Retina (tissue), 1 donor: ENCODE measurements around the gene CTDSPL.
"Not testable (repeated sequence)": the region's sequence is repeated elsewhere in the genome, so short reads cannot be mapped to it uniquely, and the experiment has no call there.

Source experiments
- DNase-seq: peaks from one replicate; pipeline ENCODE4 v3.0.0-alpha.2; 2016

Gene CTDSPL

DNA sequence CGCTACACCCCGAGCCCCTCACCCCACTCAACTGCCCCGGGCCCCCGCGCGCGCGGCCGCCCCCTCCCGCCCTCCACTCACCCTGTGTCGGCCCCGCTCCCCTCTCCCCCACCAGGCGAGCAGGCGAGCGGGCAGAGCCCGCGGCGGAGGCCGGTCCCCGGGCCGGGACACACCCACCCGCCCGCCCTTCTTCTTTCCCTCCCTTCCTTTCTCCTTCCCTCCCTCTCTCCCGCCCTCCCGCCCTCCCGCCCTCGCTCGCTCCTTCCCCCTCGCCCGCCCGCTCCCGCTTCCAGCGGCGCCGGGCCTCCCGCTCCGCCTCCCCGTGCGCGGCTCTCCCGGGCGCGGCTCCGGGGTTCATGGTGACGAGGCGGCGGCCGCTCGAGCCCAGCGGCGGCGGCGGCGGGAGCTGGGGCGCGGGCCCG is at the start of gene CTDSPL:
TSS of gene CTDSPL (plus strand) at position 261 of the 422 bp plus-strand sequence. CDS start 320 bp downstream, outside the sequence.
- DNase-seq: no peak

DNA sequence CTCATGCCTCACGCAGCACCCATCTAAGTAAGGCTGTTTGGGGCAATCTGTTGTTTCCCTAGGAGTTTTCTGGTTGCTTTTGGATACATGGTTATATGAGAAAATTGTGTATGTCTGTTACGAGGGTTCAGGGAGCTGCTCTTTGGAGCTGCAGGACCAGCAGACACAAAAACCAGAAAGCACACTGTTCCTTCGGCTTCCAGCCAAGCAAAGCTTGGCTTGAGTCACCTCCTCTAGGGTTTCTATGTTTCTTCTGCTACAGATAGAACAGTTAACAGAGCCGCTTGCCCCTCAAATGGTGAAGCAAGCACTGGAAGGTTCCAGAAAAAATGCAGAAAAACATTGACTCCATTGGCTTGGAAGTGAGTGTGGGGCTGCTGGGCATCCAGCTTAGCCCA is 49.2 kb upstream of the CTDSPL start:
- no peak for DNase-seq

DNA sequence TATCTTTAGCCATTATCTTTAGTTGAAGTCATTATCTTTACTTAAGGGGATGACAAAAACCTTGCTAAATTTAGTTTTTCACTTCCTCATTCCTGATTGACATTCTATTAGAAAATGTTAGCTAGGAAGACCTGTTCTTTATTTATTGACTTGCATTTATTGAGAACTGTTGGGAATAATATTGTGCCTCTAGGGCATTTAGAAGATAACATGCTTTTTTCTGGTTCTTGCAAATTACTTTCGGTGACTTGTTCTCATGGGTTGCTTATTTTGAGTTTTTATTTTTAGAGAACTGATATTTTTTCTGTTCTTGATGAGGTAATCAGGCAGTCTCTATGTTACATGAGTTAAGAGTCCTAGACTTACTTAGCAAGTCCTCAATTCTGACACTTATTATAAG is 48.3 kb upstream of the CTDSPL start:
- no peak for DNase-seq

GRCh38 chr3:37814547-37814946 is 47.1 kb upstream of the CTDSPL start:
- DNase-seq: no peak

GRCh38 chr3:37815156-37815555 is 46.5 kb upstream of the CTDSPL start:
- not testable (repeated sequence) for DNase-seq

DNA sequence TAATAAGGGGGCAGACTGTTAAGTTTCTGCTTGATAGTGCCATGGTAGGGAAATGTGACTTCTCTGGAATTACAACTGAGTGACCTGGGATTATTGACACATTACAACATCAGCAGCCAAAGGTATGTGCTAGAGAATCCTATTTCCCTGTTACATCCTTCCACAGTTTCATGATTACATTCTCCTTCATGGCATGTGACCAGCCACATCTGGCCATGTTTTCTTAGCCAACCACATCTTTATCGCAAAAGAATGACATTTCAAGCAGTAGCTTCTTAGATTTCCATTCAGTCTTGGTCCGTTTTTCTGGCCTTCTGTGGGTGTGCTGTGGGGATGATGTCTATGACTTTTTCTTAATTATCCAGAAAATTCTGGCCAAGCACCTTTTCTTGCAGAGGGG is 45.4 kb upstream of the CTDSPL start:
- DNase-seq: no peak

DNA sequence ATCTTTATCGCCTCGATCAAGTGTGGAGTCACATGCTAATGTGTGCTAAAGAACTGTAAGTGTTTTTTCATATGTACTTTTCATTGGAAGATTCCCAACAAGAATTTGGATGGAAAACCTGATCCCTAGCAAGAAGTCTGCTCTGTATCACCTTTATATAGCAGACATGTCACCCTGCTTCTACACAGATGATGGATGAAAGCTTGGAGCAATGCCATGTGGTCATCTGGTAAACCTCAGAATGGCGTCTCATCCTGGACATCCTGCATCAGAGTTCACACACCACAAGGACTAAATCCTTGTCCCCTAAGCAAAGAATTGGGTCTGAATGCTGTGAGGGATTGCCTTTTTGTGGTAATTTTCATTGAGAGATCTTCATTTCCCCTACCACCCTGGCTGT is 42.1 kb upstream of the CTDSPL start:
- DNase-seq: no peak

DNA sequence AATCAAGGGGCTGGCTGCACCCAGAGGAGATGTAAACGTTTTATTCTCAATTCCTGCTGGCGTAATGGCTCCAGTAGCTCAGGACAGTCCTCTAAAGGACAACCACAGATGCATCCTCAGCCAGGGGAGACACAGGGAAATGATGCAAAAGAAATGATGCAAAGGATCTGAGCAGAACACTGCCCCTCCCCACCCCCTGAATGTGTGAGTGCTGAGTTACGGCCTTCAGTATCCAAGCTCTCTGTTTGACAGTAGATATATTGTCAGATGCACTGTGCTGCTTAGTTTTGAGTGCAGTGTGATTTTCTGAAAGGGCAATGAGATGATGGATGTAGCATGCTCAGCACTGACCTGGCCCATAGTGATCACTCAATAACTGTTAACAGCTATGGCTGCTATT is 41.4 kb upstream of the CTDSPL start:
- no peak for DNase-seq

GRCh38 chr3:37823189-37823588 is 38.5 kb upstream of the CTDSPL start:
- no peak for DNase-seq

DNA sequence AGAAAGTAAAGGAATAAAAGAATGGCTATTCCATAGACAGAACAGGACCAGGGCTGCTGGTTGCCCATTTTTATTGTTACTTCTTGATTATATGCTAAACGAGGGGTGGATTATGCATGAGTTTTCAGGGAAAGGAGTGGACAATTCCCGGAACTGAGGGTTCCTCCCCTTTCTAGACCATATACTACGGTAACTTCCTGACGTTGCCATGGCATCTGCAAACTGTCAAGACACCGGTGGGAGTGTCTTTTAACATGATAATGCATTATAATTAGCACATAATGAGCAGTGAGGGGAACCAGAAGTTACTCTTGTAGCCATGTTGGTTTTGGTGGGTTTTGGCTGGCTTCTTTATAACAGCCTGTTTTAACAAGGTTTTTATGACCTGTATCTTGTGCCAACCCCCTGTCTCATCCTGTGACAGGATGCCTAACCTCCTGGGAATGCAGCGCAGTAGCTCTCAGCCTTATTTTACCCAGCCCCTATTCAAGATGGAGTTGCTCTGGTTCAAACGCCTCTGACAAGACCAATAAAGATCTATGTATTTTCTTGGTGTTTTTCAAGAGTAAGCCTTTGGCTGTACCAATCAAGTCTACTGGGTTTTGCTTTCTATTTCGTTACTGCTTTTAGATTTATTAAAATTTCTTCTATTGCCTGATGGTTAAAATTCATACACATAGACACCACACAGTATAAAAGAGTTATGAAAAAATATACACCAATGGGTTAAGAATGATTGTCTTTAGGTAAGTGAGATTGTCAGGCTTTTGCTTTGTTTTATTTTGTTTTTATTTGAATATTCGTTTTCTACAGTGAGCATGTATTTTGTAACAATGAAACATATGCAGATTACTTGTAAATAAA is 37.4 kb upstream of the CTDSPL start:
- no peak for DNase-seq

GRCh38 chr3:37824954-37825328 is 36.7 kb upstream of the CTDSPL start:
- DNase-seq: no peak

DNA sequence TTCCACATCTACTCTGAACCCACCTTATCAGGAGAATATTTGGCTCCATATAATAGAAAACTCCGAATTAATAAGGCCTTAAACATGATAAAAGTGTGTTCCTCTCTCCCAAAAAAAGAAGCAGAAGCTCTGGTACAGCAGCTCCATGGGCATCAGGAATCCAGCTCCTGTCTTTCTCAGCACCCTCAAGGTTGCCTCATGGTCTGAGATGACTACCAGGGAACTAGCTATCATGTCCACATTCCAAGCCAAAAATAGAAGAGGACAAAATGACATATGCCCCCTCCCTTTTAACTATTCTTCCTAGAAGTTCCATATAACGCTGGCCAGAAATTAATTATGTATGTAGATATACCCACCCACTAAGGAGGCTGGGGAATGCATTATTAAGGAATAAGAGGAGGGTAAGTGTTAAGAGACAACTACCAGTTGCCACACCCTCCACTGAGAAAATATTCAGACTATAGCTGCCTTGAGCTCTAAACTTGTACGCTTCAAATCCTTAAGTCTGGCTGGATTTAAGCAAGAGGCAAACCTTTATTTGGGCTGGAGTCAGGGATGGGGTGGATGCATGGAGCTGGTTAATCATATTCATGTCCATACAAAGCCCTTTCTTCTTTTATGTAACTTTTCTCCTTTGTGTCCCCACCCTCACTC is 35.8 kb upstream of the CTDSPL start:
- no peak for DNase-seq

- no peak for DNase-seq
Measured at GRCh38 chr3:37826502-37826901, 35.2 kb upstream of the CTDSPL start.

- DNase-seq: no peak
Measured at GRCh38 chr3:37826933-37827332, 34.7 kb upstream of the CTDSPL start.

GRCh38 chr3:37832480-37832879 is 29.2 kb upstream of the CTDSPL start:
- no peak for DNase-seq

GRCh38 chr3:37833302-37834186 is 28.1 kb upstream of the CTDSPL start:
- no peak for DNase-seq

- DNase-seq: no peak
Measured at GRCh38 chr3:37836589-37836988, 25.1 kb upstream of the CTDSPL start.

DNA sequence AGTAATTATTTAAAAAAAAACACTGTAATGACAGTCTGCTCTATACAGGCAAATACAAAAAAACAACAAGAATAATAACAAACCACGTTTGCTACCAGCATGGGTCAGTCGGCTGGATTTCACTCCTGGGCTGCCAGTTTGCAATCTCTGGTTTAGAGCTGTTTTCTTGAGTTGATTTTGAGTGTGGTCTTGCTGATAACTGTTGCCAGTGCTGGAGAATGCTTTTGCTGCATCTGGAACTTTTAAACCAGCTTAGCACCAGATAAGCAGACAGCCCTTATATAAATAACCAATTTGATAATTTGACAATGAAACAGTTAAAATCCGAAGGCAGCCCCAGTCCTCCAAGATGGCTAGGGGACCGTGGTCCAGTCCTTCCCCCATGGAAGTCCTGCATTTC is 14.0 kb upstream of the CTDSPL start:
- no peak for DNase-seq

- no peak for DNase-seq
Measured at GRCh38 chr3:37849146-37849923, 12.3 kb upstream of the CTDSPL start.

DNA sequence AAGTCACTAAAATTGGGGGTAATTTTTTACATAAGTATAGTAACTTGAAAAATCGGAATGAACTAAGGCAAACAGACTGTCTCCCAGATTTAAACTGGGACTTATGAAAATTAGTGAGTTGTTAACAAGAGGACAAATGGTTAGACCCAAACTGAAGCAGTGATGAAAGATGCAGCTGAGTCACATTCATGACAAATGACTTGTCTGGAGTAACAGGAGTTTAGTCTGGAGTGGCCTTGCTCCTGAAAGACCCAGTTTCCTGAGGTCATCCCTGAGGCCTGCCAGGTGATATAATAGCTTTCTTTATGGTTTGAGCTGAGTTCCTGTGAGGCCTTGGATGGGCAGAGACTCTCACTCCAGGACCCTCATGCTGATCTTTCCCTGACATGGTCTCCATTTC is 9.6 kb upstream of the CTDSPL start:
- no peak for DNase-seq

DNA sequence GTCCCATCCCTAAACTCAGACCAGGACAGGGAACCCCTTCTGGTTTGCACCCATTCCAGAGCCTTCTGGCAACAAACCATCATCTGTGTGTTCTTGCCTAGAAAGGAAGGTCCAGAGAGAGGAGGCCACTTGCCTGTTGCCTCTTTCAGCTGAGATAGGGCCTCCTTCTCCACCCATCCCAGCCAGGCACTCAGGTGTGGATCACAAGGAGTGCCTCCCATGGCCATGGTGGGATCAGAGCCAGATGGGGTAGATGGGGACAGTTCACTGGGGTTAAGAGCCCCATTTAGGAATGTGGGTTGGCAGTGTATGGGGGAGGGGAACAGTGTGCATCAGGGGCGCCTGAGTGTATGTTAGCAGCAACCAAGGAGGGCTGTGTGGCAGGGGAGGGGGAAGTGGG is 8.9 kb upstream of the CTDSPL start:
- DNase-seq: no peak

DNA sequence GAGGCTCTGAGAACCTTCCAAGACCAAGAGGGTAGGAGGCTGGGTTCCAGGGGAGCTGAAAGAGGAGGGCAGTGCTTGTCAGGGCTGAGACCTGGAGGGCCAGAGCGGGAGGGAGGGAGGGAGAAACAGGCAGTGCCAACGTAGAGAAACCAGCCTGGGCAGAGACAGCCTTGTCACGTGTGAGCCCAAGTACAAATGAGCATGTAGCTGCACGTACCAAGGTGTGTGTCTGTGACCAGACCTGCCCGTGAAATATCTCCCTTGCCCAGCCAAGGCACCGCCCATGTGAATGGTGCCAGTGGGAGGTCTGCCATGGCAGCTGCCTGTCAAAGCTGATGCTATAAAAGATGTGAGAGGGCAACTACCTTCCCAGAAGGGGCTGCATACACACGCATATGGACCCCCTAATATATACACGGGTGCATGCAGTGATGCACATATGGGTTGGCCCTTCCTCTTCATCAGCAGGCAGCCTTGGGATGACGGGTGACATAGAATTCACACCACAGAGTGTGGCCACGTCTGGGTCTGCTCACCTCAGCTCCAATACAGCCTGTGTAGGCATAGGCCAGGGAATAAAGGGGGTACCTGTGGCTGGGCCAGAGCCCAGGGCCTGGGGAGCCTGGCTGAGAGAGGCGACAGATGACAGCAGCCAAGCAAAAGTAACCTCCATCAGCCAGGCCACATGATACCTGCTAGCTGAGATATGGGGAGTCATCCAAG is 7.8 kb upstream of the CTDSPL start:
- no peak for DNase-seq
